B cell (primary cell): ENCODE results near the gene TAS1R1. TPM values are rescaled to one million over a fixed set of nuclear protein-coding genes. Genes with fewer than 3 reads are reported as not detected.

Experiments used
- ATAC-seq: fragments of 200-7000 bp; cut with Tn5 transposase; one replicate; pipeline ENCODE4 v1.10.0; 2021; ENCODE audit warnings: low read depth, mild to moderate bottlenecking, moderate number of reproducible peaks, moderate library complexity
- CTCF ChIA-PET: fragments of 350-600 bp; sonication (Branson Sonifier 250); formaldehyde crosslinking; loops from one replicate; lab custom pipeline; 2021; ENCODE audit warnings: antibody characterized with exemption, inconsistent platforms; lab: Charles Lee
- POLR2A ChIA-PET: fragments of 350-600 bp; sonication (Branson Sonifier 250); formaldehyde crosslinking; loops from one replicate; lab custom pipeline; 2021; ENCODE audit warnings: antibody characterized with exemption; lab: Charles Lee
- DNase-seq: peaks from one replicate; pipeline ENCODE4 v3.0.0; 2013
- H2AFZ ChIP-seq: 2 replicates; pipeline ENCODE4 v1.6.1; 2012; ENCODE audit warnings: mild to moderate bottlenecking, low read depth, low read length; ENCODE audit not compliant: insufficient read depth, poor library complexity, severe bottlenecking
- H3K27ac ChIP-seq, 2 donors: 1 replicate in 1 of 2; 2 replicates in 1 of 2; pipeline ENCODE4 v1.5.1; 2012 to 2013; ENCODE audit warnings: low read length in 2 of 2, mild to moderate bottlenecking in 2 of 2, moderate library complexity in 1 of 2
- H3K27me3 ChIP-seq, 4 experiments: fragments of 200-600 bp in 1 of 4; sonication (generic) in 1 of 4; replicated peaks in 1 of 4; 1 replicate in 2 of 4; 2 replicates in 2 of 4; pipeline versions ENCODE4 v1.6.1 to v1.7.0; 2013 to 2016; ENCODE audit warnings: low read length in 3 of 4, mild to moderate bottlenecking in 2 of 4, mixed read lengths in 1 of 4, moderate library complexity in 1 of 4; ENCODE audit not compliant: insufficient read depth in 4 of 4, control insufficient read depth in 3 of 4; ENCODE audit errors: control extremely low read depth in 1 of 4
- H3K36me3 ChIP-seq, 2 experiments: replicated peaks in 1 of 2; 1 replicate in 1 of 2; 2 replicates in 1 of 2; pipeline versions ENCODE4 v1.6.1 to v1.7.1; 2013; ENCODE audit warnings: low read length in 1 of 2; ENCODE audit not compliant: insufficient read depth in 2 of 2, control insufficient read depth in 1 of 2; ENCODE audit errors: control extremely low read depth in 1 of 2, extremely low read depth in 1 of 2
- H3K4me1 ChIP-seq, 2 donors: fragments of 200-600 bp in 1 of 2; sonication (generic) in 1 of 2; 1 replicate in 1 of 2; 2 replicates in 1 of 2; pipeline versions ENCODE4 v1.5.1 to v1.6.1; 2013 to 2017; ENCODE audit warnings: low read length in 2 of 2; ENCODE audit not compliant: control insufficient read depth in 2 of 2, insufficient read depth in 2 of 2
- H3K4me2 ChIP-seq: replicated peaks from 2 replicates; pipeline ENCODE3; 2012; ENCODE audit warnings: mild to moderate bottlenecking, low read depth, low read length; ENCODE audit not compliant: poor library complexity, severe bottlenecking
- H3K4me3 ChIP-seq, 5 experiments: fragments of 200-600 bp in 1 of 5; sonication (generic) in 1 of 5; 1 replicate in 3 of 5; 2 replicates in 2 of 5; pipeline versions ENCODE4 v1.5.1 to v1.7.0; 2011 to 2016; ENCODE audit warnings: low read length in 4 of 5, mild to moderate bottlenecking in 4 of 5, low read depth in 2 of 5, control low read depth in 1 of 5, moderate library complexity in 1 of 5; ENCODE audit not compliant: insufficient read depth in 1 of 5; ENCODE audit errors: control extremely low read depth in 1 of 5, extremely low read depth in 1 of 5
- H3K79me2 ChIP-seq: fragments of 200-600 bp; sonication (generic); one replicate; pipeline ENCODE4 v1.6.0; 2016; ENCODE audit warnings: low read length; ENCODE audit not compliant: control insufficient read depth, insufficient read depth
- H3K9ac ChIP-seq: fragments of 200-600 bp; sonication (generic); 2 replicates; pipeline ENCODE4 v1.6.1; 2017; ENCODE audit warnings: mild to moderate bottlenecking, low read length, moderate library complexity
- H3K9me3 ChIP-seq, 3 donors: one replicate each; pipeline versions ENCODE4 v1.6.1 to v1.7.1; 2013; ENCODE audit warnings: low read length in 2 of 3; ENCODE audit not compliant: control insufficient read depth in 2 of 3, insufficient read depth in 1 of 3; ENCODE audit errors: control extremely low read depth in 1 of 3
- H4K20me1 ChIP-seq: 2 replicates; pipeline ENCODE4 v1.6.0; 2012; ENCODE audit warnings: mild to moderate bottlenecking, low read length; ENCODE audit not compliant: insufficient read depth, control insufficient read depth, poor library complexity, severe bottlenecking
- H3K27ac Mint-ChIP-seq: one replicate; pipeline ENCODE4 v1.8.0; 2021; ENCODE audit warnings: mixed read lengths
- H3K27me3 Mint-ChIP-seq: one replicate; pipeline ENCODE4 v1.8.0; 2021; ENCODE audit warnings: mixed read lengths
- H3K4me1 Mint-ChIP-seq: one replicate; pipeline ENCODE4 v1.8.0; 2021; ENCODE audit warnings: mixed read lengths
- H3K4me3 Mint-ChIP-seq: one replicate; pipeline ENCODE4 v1.8.0; 2021; ENCODE audit warnings: mixed read lengths
- H3K9me3 Mint-ChIP-seq: one replicate; pipeline ENCODE4 v1.8.0; 2022; ENCODE audit warnings: mixed read lengths; ENCODE audit not compliant: insufficient read depth
- EZH2 ChIP-seq: IDR thresholded peaks from 2 replicates; pipeline ENCODE4 v1.6.1; 2012; ENCODE audit warnings: borderline replicate concordance, low read depth, mild to moderate bottlenecking, moderate library complexity, low read length; ENCODE audit not compliant: insufficient read depth, poor library complexity, severe bottlenecking
- WGBS: methylation state at CpG from one replicate; pipeline ENCODE4 v1.1.5; 2013; ENCODE audit warnings: missing lambda C conversion rate; ENCODE audit not compliant: insufficient coverage; 5-methylcytosine and 5-hydroxymethylcytosine counted together
- intact Hi-C: fragments of 100-400 bp; cut with micrococcal nuclease; formaldehyde crosslinking; loops from one replicate; pipeline ENCODE4 v1.10.0; 2022
- polyA plus RNA-seq: library from polyadenylated mRNA; depleted of rRNA; stranded (reverse); fragments of >200 nt; gene quantifications from 2 replicates; pipeline ENCODE4 v1.2.3, GENCODE V29; 2012
- total RNA-seq, 2 donors: library from RNA; stranded (reverse); fragments of 120-200 nt in 1 of 2; gene quantifications; 1 replicate in 1 of 2; 2 replicates in 1 of 2; pipeline versions ENCODE4 v1.2.3 to v1.2.4, GENCODE V29; 2013 to 2022
- TF ChIP-seq, protein P1 (sequence below): fragments of 200-600 bp; IDR thresholded peaks from one replicate; pipeline ENCODE4 v1.8.0; 2022; ENCODE audit warnings: antibody characterized with exemption, mild to moderate bottlenecking

The TAS1R1 gene
- total and polyA plus RNA-seq, 2 donors (not counting 1 experiment from before 2014, with no cell fraction given): 0.09 TPM; not detected in 1

GRCh38 chr1:6528492-6528891 is 26.6 kb upstream of the TAS1R1 start:
- TF ChIP-seq, protein P1, sequence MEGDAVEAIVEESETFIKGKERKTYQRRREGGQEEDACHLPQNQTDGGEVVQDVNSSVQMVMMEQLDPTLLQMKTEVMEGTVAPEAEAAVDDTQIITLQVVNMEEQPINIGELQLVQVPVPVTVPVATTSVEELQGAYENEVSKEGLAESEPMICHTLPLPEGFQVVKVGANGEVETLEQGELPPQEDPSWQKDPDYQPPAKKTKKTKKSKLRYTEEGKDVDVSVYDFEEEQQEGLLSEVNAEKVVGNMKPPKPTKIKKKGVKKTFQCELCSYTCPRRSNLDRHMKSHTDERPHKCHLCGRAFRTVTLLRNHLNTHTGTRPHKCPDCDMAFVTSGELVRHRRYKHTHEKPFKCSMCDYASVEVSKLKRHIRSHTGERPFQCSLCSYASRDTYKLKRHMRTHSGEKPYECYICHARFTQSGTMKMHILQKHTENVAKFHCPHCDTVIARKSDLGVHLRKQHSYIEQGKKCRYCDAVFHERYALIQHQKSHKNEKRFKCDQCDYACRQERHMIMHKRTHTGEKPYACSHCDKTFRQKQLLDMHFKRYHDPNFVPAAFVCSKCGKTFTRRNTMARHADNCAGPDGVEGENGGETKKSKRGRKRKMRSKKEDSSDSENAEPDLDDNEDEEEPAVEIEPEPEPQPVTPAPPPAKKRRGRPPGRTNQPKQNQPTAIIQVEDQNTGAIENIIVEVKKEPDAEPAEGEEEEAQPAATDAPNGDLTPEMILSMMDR: no peak
- no peak for TF ChIP-seq EZH2
- H3K9me3 Mint-ChIP-seq: no peaks in the 10 kb centered on the region
- H3K4me3 Mint-ChIP-seq: no peak overlapping the region
- Histone ChIP-seq H3K4me3 (no peak overlapping the region), H3K4me1 (no peaks in the 10 kb centered on the region), H3K4me2 (no peak overlapping the region), H3K27ac (no peak overlapping the region), H3K79me2 (no peaks in the 10 kb centered on the region), H4K20me1 (no peaks in the 10 kb centered on the region), H3K9ac (no peak overlapping the region), H3K9me3 (no peaks in the 10 kb centered on the region), H3K27me3 (no peaks in the 10 kb centered on the region), H2AFZ (no peak overlapping the region), H3K36me3 (peaks cover 6 to 66% of the 10 kb centered on the region in 2 experiments)
- ChIA-PET CTCF (no interaction called here), POLR2A (no interaction called here)
- ATAC-seq (no peak), DNase-seq (no peak)
- no peak overlapping the region for H3K27ac Mint-ChIP-seq
- WGBS: 98% methylated on average over 6 of the region's 7 CpGs
- H3K4me1 Mint-ChIP-seq: no peaks in the 10 kb centered on the region
- intact Hi-C loops: no loop called here
- H3K27me3 Mint-ChIP-seq: no peaks in the 10 kb centered on the region

GRCh38 chr1:6530504-6531160 is 24.5 kb upstream of the TAS1R1 start:
- Mint-ChIP-seq H3K4me1 (no peaks in the 10 kb centered on the region), H3K4me3 (no peak overlapping the region), H3K9me3 (no peaks in the 10 kb centered on the region), H3K27ac (no peak overlapping the region), H3K27me3 (no peaks in the 10 kb centered on the region)
- ATAC-seq (no peak), DNase-seq (no peak)
- POLR2A ChIA-PET: no interaction called here
- H3K9me3 ChIP-seq: no peaks in the 10 kb centered on the region
- WGBS: 99% methylated on average over 10 of the region's 13 CpGs
- H3K4me1 ChIP-seq: no peaks in the 10 kb centered on the region
- H3K4me2 ChIP-seq: no peak overlapping the region
- no peak overlapping the region for H3K9ac ChIP-seq
- no peak overlapping the region for H3K27ac ChIP-seq
- peaks cover 6 to 71% of the 10 kb centered on the region in 2 experiments for H3K36me3 ChIP-seq
- H3K79me2 ChIP-seq: peaks cover 10% of the 10 kb centered on the region
- no peak overlapping the region for H2AFZ ChIP-seq
- H3K4me3 ChIP-seq: no peak overlapping the region
- intact Hi-C loops: no loop called here
- peaks cover 6% of the 10 kb centered on the region for H4K20me1 ChIP-seq
- H3K27me3 ChIP-seq: no peaks in the 10 kb centered on the region
- CTCF ChIA-PET: no interaction called here
- no peak for TF ChIP-seq EZH2
- TF ChIP-seq, protein P1: no peak
